Measurements from ENCODE around the gene RALBP1.

Gene RALBP1

GRCh38 chr18:9513971-9514512, 38.7 kb downstream of the RALBP1 start:
- DNase-seq = no peak

DNA sequence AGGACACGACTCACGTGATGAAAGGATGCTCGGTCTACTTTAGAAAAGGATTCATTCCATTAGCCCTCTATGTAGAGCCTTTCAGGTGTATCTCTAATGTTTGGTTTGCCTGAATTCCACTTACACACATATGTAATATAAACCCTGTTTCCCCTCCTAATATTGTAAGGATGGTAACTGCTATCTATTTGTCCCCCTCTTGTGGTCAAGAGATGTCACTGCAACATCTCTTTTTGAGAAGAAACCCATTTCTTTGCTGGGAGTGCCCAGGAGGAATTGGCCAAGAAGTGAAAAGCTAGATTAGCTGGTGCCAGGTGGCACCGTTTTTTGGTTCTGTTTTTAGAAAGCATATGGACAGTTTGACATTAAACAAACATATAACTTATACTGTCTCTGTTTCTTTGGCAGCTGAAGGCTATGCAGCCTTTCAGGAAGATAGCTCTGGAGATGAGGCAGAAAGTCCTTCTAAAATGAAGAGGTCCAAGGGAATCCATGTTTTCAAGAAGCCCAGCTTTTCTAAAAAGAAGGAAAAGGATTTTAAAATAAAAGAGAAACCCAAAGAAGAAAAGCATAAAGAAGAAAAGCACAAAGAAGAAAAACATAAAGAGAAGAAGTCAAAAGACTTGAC, 41.2 kb downstream of the RALBP1 start:
- peak; percentile 56 to 60 for DNase-seq

GRCh38 chr18:9517869-9518268, 42.6 kb downstream of the RALBP1 start:
- no peak for DNase-seq

DNA sequence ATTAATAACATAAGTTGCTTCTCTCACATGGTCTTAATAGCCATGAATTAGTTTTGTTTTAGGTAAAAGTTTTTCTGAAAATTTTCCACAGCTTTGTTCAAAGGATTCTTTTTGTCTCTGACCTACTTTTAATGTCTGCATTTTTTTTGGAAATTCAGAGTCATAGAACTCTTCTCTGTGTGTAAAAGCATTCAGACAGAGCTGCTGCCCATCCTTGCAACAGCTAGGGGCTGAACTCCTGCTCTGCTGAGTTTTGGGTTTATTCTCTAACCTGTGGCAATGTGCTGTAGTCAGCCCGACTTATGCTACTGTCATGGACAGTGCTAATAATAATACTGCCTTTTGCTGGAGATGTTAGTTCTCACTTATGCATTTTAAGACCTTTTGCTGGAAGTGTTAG, 44.1 kb downstream of the RALBP1 start:
- DNase-seq = no peak

- DNase-seq = no peak
These were observed 45.4 kb downstream of the RALBP1 start for GRCh38 chr18:9520666-9521065.

GRCh38 chr18:9521770-9522169, 46.5 kb downstream of the RALBP1 start:
- no peak for DNase-seq

- no peak for DNase-seq
These were observed 47.6 kb downstream of the RALBP1 start for GRCh38 chr18:9522952-9523351.

DNA sequence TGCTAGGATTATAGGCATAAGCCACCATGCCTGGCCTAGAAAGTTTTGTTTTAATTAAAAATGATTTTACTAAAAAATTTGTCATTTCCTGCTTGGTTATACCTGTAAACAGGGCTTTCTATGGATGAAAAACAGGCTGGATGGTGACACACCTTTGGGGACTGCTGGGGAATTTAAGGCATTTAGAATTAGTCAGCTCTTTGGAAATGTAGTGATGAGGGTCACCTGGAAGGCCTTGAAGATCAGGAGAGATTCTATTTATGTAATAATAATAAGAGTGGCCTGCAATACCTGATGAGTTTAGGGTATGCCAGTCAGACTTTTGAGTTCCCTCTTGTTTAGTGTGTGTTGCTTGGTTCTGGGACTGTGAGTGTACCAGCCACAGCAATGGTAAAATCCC, 51.1 kb downstream of the RALBP1 start:
- DNase-seq = no peak

DNA sequence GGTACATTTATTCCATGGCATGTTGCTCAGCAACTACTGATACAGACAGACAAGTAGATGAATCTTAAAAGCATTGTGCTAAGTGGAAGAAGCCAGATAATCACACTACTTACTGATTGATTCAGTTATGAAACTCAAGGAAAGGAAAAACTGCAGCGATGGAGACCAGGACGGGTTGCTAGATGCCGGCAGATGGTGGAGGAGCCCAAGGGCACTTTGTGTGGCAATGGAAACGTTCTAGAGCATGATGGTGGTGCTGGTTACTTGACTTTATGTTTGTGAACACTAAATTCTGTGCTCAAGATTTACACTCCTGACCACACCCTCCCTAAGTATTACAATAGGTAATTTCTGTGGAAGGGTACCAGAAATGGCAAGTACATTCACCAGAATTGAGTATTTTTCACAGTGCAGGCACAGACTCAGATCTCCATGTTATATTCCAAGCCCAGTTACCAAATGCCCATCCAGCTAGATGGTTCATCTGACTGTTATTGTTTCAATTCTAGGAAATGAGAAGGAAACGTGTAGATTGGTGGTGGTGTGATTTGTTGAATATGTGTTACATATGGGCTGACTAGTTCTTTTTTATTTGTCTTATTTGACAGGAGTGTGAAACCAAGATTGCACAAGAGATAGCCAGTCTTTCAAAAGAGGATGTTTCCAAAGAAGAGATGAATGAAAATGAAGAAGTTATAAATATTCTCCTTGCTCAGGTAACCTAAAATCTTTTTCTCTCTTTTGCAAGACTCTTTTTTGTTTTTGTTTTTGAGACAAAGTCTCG, 55.1 kb downstream of the RALBP1 start:
- DNase-seq = peak; percentile 76 to 86

DNA sequence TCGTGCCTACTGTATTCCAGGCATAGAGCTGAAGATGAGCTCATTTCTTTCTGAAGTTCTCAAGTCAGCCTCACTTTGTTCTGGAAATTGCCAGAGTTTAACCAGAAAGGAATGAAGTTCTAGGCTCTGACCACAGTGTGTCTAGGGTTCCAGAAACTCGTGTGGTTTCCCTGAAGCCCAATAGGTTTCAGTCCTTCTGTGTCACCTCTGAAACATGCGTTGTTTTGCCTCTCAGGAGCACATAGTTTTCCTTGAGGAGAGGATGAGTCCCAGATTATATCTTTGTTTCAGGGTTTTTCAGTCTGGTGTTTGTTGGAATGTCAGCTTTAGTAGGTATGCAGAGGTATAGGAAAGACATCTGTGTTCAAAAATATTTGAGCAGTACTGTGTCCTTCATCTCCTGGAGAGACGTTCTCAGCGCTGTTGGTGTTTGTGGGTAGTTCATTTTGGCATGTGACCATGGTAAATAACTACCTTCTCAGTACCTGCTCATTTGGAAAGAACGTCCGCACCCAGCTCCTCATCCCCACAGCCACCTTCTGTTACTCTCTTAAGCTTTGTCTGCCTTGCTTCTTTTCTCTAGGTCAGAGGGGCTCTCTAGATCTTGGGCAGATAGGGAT, 56.6 kb downstream of the RALBP1 start:
- DNase-seq = no peak

- no peak for DNase-seq
These were observed 59.5 kb downstream of the RALBP1 start for GRCh38 chr18:9534844-9535243.

DNA sequence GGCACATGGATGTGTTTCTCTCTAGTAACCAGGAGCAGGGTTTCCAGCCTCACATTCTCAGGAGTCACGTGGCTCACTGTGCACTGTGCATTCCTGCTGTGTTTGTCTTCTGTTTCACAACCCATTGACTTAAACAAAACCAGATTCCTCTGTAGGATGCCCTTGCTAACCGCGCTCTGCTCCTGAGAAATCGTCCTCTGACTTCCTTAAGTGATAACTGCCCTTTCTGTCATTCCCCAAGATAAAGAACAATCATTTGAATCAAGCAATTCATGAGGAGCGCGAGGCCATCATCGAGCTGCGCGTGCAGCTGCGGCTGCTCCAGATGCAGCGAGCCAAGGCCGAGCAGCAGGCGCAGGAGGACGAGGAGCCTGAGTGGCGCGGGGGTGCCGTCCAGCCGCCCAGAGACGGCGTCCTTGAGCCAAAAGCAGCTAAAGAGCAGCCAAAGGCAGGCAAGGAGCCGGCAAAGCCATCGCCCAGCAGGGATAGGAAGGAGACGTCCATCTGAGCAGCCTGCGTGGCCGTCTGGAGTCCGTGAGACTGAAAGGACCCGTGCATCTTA, 60.2 kb downstream of the RALBP1 start:
- DNase-seq = no peak

- no peak for DNase-seq
These were observed 61.2 kb downstream of the RALBP1 start for GRCh38 chr18:9536354-9537152.

DNA sequence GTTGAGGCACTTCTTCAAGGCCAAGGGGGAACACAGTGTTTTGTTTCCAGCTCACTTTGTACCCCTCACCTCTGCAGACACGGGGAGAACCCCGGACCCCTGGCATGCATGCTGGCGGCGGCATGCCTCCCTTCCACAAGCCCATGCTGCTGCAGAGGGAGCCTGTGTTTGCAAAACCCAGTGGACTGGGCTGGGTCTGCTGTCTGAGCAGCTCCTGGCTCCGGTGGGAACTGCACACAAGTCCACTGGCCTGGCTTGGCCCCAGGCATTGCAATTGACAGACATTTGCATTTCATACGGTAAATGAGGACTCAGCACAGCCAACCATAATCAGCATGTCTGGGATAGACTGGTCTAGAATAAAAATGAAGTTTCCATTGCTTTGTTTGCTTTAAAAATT, 62.4 kb downstream of the RALBP1 start:
- no peak for DNase-seq

DNA sequence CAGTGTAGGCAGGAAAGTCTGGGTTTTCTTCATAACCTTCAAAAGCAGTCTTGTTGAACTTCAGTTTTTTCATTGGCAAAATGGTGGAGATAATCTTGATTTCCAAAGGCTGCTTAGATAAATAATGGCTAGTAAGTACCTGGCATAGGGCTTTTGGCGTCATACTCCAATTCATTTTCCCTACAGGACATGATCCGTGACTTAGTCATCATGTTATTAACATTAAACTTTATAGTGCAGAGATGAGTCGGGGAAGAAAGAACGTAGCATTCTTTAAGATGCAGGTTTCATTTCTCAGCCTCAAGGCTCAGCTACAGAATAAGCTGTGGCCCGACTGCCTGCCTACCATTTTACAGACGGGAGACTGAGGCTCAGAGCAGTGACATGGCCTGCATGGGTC, 64.0 kb downstream of the RALBP1 start:
- DNase-seq = no peak

GRCh38 chr18:9539938-9540337, 64.6 kb downstream of the RALBP1 start:
- no peak for DNase-seq

- DNase-seq = no peak
These were observed 67.6 kb downstream of the RALBP1 start for GRCh38 chr18:9542924-9543323.

GRCh38 chr18:9545029-9545428, 69.7 kb downstream of the RALBP1 start:
- no peak for DNase-seq

DNA sequence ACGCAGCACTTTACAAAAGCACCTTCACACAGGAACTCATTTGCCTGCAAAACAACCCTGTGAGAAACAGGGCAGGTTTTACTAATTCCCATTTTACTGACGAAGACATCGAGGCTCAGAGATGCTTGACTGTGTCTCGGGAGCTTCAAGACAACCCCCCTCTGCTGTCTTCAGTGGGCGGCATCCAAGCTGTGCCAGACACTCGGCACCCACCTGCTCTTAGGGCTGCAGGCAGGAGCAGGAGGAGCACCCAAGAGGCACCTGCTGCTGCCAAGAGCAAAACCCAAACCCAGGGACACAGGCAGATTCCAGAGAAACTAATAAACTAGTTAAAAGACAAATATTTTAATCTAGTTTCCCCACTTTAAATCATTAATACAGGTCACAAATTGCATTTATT, 71.2 kb downstream of the RALBP1 start:
- no peak for DNase-seq

- DNase-seq = no peak
These were observed 72.5 kb downstream of the RALBP1 start for GRCh38 chr18:9547782-9548181.

DNA sequence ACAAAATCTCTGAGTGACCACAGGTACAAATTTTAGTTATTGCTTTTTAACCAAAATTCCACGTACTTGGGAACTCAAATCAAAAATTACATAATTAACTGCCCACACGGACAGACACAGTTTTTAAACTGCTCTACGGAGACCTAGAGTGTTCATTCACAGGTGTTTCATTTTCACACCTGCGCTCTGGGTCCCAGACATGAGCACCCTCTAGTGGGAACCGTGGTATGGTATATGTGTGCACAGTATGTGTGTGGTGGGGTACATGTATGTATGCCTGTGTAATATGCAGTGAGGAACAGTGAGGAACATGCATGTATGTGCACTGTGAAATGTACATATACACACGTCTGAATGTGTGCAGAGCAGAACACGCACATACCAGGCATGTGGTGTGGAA, 74.1 kb downstream of the RALBP1 start:
- no peak for DNase-seq

GRCh38 chr18:9550429-9550828, 75.1 kb downstream of the RALBP1 start:
- no peak for DNase-seq

GRCh38 chr18:9552191-9552590, 76.9 kb downstream of the RALBP1 start:
- DNase-seq = no peak

Data from AML-193 (cell line).